Measurements from ENCODE around the gene PVALEF. TPM values are rescaled to one million over a fixed set of nuclear protein-coding genes. Genes with fewer than 3 reads are reported as not detected.
A peak's percentile ranks its signal among the peaks of the same experiment; 100 is the strongest.

The PVALEF gene
- total RNA-seq, 2 donors from 2014 or later, result not detected

DNA sequence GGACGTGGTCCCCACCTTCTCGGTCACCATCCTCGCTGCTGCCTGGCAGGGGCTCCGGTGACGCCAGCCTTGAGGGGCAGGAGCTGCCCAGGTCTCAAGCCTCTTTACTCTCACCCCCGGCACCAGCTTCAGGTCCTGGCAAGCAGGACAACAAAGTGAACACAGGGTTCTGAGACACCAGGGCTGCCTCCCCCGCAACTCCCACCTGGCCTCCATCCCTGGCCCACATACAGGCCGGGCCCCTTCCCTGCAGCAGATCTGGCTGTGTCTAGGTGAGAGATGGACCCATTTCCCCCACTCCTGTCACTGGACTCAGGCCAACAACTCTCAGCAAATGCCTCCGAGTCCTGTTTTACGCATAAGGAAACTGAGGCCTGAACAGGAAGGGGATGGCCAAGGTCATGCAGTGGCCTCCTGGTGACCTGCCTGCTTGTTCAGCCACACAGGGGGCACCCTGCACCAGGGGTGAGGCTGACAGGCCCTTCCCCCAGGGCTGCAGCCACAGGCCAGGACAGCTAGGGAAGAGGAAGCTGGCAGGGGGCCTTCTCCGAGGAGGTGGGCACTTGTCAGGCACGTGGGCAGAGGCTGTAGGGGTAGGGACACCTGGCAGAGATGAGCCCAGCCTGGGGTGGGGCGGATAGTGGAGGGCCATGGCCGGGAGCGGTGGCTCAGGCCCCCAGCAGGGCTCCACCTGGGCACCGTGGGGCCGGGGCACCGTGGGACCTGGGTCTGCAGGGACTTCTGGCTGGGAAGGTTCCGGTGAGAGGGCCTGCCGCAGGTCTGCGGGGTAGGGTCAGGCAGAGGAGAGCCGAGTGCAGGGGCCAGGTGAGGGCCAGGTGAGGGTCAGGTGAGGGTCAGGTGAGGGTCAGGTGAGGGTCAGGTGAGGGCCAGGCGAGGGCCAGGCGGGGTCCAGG is 46.7 kb upstream of the PVALEF start:
- intact Hi-C loops (cut with DNase I), result no loop called here
- 53% methylated on average over 22 of the region's 24 CpGs for WGBS

DNA sequence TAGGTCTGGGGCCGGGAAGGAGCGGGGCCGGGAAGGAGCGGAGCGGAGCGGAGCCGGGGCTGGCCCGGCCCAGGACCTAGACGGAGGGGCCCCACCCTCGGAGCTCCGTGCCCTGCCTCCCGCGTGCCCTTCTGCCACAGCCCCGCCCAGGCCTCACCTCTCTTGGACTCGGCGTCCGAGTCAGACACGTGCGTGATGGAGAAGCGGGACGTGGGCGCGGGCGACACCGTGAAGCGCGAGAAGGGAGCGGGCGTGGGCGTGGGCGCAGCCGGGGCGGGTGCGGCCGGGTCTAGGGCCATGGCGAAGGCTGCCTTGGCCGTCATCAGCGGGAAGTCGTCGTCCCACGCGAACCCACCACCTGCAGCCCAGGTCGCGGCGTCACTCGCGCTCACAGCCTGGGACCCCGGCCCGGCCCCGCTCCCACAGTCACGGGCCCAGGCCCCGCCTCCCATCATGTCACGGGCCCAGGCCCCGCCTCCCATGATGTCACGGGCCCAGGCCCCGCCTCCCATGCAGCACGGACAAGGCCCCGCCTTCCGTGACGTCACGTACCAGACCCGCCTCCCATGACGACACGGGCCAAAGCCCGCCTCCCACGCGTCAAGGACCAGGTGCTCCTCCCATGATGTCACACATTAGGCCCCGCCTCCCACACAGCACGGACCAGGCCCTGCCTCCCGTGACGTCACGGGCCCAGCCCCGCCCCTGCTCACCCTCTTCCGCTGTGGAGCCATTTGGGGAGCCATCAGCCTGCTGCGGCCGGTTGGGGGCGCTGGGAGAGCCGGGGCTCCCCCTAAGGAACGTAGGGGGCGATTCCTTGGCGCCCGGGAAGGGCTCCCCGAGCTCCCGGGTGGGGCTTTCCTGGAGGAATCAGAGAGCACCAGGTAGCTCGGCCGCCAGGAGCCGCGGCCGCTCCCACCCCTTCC is 45.8 kb upstream of the PVALEF start:
- Histone ChIP-seq H3K36me3 (peaks cover 3 to 5% of the 10 kb centered on the region in 2 donors), H3K27ac (peak overlapping the region; percentile 33 to 51), H3K4me3 (peak overlapping the region; percentile 21 to 24), H3K4me1 (replicated peaks) (no peaks in the 10 kb centered on the region), H3K27me3 (replicated peaks; ENCODE audit: insufficient read depth) (no peaks in the 10 kb centered on the region), H3K9me3 (no peaks in the 10 kb centered on the region)
- TF ChIP-seq POLR2A (IDR thresholded peaks at IDR 0.05), result no peak
- TF ChIP-seq POLR2AphosphoS5 (IDR thresholded peaks at IDR 0.05), result peak; percentile 41
- TF ChIP-seq, protein P1, sequence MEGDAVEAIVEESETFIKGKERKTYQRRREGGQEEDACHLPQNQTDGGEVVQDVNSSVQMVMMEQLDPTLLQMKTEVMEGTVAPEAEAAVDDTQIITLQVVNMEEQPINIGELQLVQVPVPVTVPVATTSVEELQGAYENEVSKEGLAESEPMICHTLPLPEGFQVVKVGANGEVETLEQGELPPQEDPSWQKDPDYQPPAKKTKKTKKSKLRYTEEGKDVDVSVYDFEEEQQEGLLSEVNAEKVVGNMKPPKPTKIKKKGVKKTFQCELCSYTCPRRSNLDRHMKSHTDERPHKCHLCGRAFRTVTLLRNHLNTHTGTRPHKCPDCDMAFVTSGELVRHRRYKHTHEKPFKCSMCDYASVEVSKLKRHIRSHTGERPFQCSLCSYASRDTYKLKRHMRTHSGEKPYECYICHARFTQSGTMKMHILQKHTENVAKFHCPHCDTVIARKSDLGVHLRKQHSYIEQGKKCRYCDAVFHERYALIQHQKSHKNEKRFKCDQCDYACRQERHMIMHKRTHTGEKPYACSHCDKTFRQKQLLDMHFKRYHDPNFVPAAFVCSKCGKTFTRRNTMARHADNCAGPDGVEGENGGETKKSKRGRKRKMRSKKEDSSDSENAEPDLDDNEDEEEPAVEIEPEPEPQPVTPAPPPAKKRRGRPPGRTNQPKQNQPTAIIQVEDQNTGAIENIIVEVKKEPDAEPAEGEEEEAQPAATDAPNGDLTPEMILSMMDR (IDR thresholded peaks at IDR 0.05), result peak in 2 of 4 experiments; percentile 6 to 31
- 42% methylated on average over 55 of the region's 89 CpGs for WGBS
- intact Hi-C loops (cut with DNase I), result no loop called here
- DNase-seq (ENCODE audit: low spot score), result peak; percentile 84

More for the DNA sequence above, 46.7 kb upstream of the PVALEF start:
- TF ChIP-seq POLR2A (IDR thresholded peaks at IDR 0.05), result no peak
- TF ChIP-seq, protein P1 (IDR thresholded peaks at IDR 0.05), result no peak
- TF ChIP-seq POLR2AphosphoS5 (IDR thresholded peaks at IDR 0.05), result no peak
- Histone ChIP-seq H3K36me3 (peaks cover 3 to 5% of the 10 kb centered on the region in 2 donors), H3K27me3 (replicated peaks; ENCODE audit: insufficient read depth) (no peaks in the 10 kb centered on the region), H3K4me1 (replicated peaks) (no peaks in the 10 kb centered on the region), H3K9me3 (no peaks in the 10 kb centered on the region), H3K4me3 (no peak overlapping the region), H3K27ac (peak overlapping the region; percentile 27 to 33)
- DNase-seq (ENCODE audit: low spot score), result no peak

GRCh38 chr17:81120149-81120484 is 45.2 kb upstream of the PVALEF start:
- TF ChIP-seq POLR2AphosphoS5 (IDR thresholded peaks at IDR 0.05) (no peak), POLR2A (IDR thresholded peaks at IDR 0.05) (no peak)
- TF ChIP-seq, protein P1 (IDR thresholded peaks at IDR 0.05), result no peak
- Histone ChIP-seq H3K27ac (peak overlapping the region in 1 of 2 donors; percentile 26), H3K36me3 (peaks cover 3 to 5% of the 10 kb centered on the region in 2 donors), H3K4me3 (peak overlapping the region in 1 of 2 donors; percentile 5), H3K27me3 (replicated peaks; ENCODE audit: insufficient read depth) (no peaks in the 10 kb centered on the region), H3K4me1 (replicated peaks) (no peaks in the 10 kb centered on the region), H3K9me3 (no peaks in the 10 kb centered on the region)
- 85% methylated on average over 31 of the region's 33 CpGs for WGBS
- no peak for DNase-seq (ENCODE audit: low spot score)
- intact Hi-C loops (cut with DNase I), result no loop called here

DNA sequence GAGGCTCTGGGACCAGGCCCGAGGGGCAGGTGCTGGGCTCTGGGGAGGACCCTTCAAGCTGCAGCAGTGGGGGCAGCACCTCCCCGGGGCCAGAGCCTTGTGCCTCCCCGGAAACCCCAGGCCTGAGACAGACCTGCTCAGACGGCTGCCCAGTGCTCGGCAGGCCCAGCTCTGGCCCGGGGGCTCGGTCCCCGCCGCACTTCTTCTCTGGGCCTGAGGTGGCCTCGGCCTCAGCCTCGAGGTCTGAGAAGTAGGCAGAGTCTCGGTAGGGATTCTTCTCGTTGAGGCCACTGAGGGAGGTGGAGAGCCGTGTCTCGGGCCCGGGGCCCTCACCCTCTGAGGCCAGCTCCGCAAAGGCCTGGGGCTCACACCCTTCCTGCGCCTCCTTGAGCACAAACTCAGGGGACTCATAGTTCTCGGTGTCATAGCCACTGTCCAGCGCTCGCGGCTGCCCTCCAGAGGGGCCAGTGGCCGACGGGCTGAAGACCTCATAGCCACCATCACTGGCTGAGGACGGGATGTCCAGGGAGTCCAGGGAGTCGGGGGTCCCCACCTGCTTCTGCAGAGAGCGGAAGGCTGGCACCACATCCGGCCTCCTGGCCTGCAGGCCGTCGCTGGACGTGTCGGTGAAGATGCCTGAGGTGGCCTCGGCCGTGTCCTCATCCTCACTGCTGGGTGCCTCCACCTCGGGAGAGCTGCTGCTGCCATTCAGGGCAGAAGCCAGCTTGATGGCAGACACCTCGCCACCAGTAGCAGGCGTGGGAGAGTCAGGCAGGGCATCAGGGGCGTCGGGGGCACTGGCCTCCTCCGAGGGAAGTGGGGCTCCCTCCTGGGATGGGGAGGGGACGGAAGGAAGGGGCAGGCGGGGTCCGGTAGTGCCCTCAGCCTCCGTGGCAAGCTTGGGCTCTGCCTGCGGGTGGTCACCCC is 44.3 kb upstream of the PVALEF start:
- no peak overlapping the region for H3K4me3 ChIP-seq

More for the DNA sequence above, 44.3 kb upstream of the PVALEF start:
- intact Hi-C loops (cut with DNase I), result no loop called here
- Histone ChIP-seq H3K27me3 (replicated peaks; ENCODE audit: insufficient read depth) (no peaks in the 10 kb centered on the region), H3K27ac (no peak overlapping the region), H3K36me3 (peaks cover 2 to 3% of the 10 kb centered on the region in 2 donors), H3K4me1 (replicated peaks) (no peaks in the 10 kb centered on the region), H3K9me3 (no peaks in the 10 kb centered on the region)
- TF ChIP-seq POLR2AphosphoS5 (IDR thresholded peaks at IDR 0.05) (no peak), POLR2A (IDR thresholded peaks at IDR 0.05) (no peak)
- TF ChIP-seq, protein P1 (IDR thresholded peaks at IDR 0.05), result no peak
- no peak for DNase-seq (ENCODE audit: low spot score)
- WGBS, result 91% methylated on average over 28 of the region's 45 CpGs

Data from prostate gland (tissue), 2 donors.